Activated CD4-positive, alpha-beta memory T cell treated with anti-CD3 and anti-CD28 coated beads, Interleukin-2, amount 10 ng/mL, durations not matched to agents 7 days and 5 days (primary cell): ENCODE data around the gene FOXE3. TPM values are rescaled to one million over a fixed set of nuclear protein-coding genes. Genes with fewer than 3 reads are reported as not detected.

Experiments used
- CTCF ChIA-PET: fragments of 350-600 bp; sonication (Branson Sonifier 250); formaldehyde crosslinking; loops from one replicate; lab custom pipeline; 2021; ENCODE audit warnings: antibody characterized with exemption, inconsistent platforms; lab: Charles Lee
- POLR2A ChIA-PET: fragments of 350-600 bp; sonication (Branson Sonifier 250); formaldehyde crosslinking; loops from one replicate; lab custom pipeline; 2021; ENCODE audit warnings: antibody characterized with exemption; lab: Charles Lee
- DNase-seq: peaks from one replicate; pipeline ENCODE4 v3.0.0-alpha.2; 2020
- H3K27ac Mint-ChIP-seq: one replicate; pipeline ENCODE4 v1.8.0; 2021; ENCODE audit warnings: mild to moderate bottlenecking, mixed read lengths
- H3K27me3 Mint-ChIP-seq: one replicate; pipeline ENCODE4 v1.8.0; 2021; ENCODE audit warnings: mixed read lengths
- H3K36me3 Mint-ChIP-seq: one replicate; pipeline ENCODE4 v1.8.0; 2021; ENCODE audit warnings: low read depth, mixed read lengths
- H3K4me1 Mint-ChIP-seq: one replicate; pipeline ENCODE4 v1.8.0; 2021; ENCODE audit warnings: mixed read lengths
- H3K4me3 Mint-ChIP-seq: one replicate; pipeline ENCODE4 v1.8.0; 2021; ENCODE audit warnings: mild to moderate bottlenecking, mixed read lengths
- H3K9me3 Mint-ChIP-seq: one replicate; pipeline ENCODE4 v1.8.0; 2021; ENCODE audit warnings: mixed read lengths
- total RNA-seq, 2 experiments: library from RNA; stranded (reverse); gene quantifications; one replicate each; pipeline ENCODE4 v1.2.3, GENCODE V29; 2021

The FOXE3 gene
- total RNA-seq, 2 experiments from 2014 or later: not detected

GRCh38 chr1:47389731-47390130 lies 26.4 kb upstream of the FOXE3 start:
- Mint-ChIP-seq H3K27me3 (peaks cover 6% of the 10 kb centered on the region), H3K27ac (no peak overlapping the region), H3K36me3 (no peaks in the 10 kb centered on the region), H3K4me1 (no peaks in the 10 kb centered on the region), H3K4me3 (no peak overlapping the region), H3K9me3 (no peaks in the 10 kb centered on the region)
- ChIA-PET CTCF (interaction anchor here (1.0 to 3.0 kb wide), 6 partner anchors 16 to 336 kb away, joined by 3 to 12 read pairs (median 6); partner anchors contain the start of gene FOXD2), POLR2A (no interaction called here)
- no peak for DNase-seq

GRCh38 chr1:47390843-47391242 lies 25.2 kb upstream of the FOXE3 start:
- no peak for DNase-seq
- Mint-ChIP-seq H3K9me3 (no peaks in the 10 kb centered on the region), H3K27ac (no peak overlapping the region), H3K4me1 (no peaks in the 10 kb centered on the region), H3K36me3 (no peaks in the 10 kb centered on the region), H3K27me3 (peaks cover 6% of the 10 kb centered on the region), H3K4me3 (no peak overlapping the region)
- CTCF ChIA-PET: interaction anchor here (0.6 kb wide), 1 partner anchor 52 kb away, joined by 3 read pairs; no protein-coding TSS in a partner anchor
- POLR2A ChIA-PET: no interaction called here

DNA sequence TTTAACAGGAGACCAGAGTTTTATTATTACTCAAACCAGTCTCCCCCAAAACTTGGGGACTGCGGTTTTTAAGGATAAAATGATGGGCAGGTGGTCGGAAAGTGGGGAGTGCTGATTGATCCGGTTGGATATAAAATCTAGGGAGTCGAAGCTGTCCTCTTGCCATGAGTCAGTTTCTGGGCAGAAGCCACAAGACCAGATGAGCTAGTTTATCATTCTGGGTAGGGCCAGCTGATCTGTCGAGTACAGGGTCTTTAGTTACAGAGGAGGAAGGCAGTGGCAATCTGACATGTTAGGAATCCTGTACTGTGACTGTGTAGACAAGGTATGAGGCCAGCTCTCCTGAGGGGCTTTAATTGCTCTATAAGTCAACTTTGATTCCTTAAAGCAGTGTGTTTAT lies 22.9 kb upstream of the FOXE3 start:
- H3K27ac Mint-ChIP-seq: no peak overlapping the region
- H3K4me3 Mint-ChIP-seq: no peak overlapping the region
- POLR2A ChIA-PET: no interaction called here
- DNase-seq: no peak
- no peaks in the 10 kb centered on the region for H3K36me3 Mint-ChIP-seq
- H3K9me3 Mint-ChIP-seq: no peaks in the 10 kb centered on the region
- peaks cover 6% of the 10 kb centered on the region for H3K27me3 Mint-ChIP-seq
- CTCF ChIA-PET: no interaction called here
- H3K4me1 Mint-ChIP-seq: no peaks in the 10 kb centered on the region

- H3K27me3 Mint-ChIP-seq: peaks cover 6% of the 10 kb centered on the region
- DNase-seq: no peak
- no peak overlapping the region for H3K4me3 Mint-ChIP-seq
- no peaks in the 10 kb centered on the region for H3K36me3 Mint-ChIP-seq
- no peaks in the 10 kb centered on the region for H3K9me3 Mint-ChIP-seq
- ChIA-PET CTCF (interaction anchor here (1.4 kb wide), 1 partner anchor 331 kb away, joined by 4 read pairs; no protein-coding TSS in a partner anchor), POLR2A (no interaction called here)
- H3K27ac Mint-ChIP-seq: no peak overlapping the region
- H3K4me1 Mint-ChIP-seq: no peaks in the 10 kb centered on the region
Measured at GRCh38 chr1:47395433-47395832, 20.7 kb upstream of the FOXE3 start.

DNA sequence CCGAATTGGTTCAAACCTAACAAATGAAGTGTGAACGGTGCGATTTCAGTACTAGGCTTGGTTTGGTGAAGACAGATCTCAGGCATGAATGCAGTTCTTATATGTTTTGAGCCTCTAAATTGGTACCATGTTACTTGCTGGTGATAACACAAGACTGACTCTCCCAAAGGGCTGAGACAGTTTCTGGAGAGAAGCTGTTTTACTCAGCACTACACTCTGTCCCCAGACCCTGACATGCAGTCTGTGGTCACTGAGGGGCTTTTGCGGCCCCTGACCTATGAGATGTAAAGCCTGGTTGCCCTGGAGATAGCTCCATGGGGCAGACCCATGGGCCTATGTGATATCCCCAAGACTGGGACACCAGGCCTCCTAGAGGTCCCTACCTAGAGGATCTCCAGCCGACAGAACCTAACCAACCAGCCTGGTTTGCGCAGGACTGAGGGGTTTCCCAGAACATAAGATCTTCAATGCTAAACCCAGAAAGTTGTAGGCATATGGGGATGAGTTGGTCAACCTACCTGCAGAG lies 19.4 kb upstream of the FOXE3 start:
- Mint-ChIP-seq H3K27me3 (peaks cover 13% of the 10 kb centered on the region), H3K9me3 (no peaks in the 10 kb centered on the region), H3K36me3 (no peaks in the 10 kb centered on the region), H3K4me1 (no peaks in the 10 kb centered on the region), H3K27ac (no peak overlapping the region), H3K4me3 (no peak overlapping the region)
- DNase-seq: no peak
- ChIA-PET CTCF (no interaction called here), POLR2A (no interaction called here)

DNA sequence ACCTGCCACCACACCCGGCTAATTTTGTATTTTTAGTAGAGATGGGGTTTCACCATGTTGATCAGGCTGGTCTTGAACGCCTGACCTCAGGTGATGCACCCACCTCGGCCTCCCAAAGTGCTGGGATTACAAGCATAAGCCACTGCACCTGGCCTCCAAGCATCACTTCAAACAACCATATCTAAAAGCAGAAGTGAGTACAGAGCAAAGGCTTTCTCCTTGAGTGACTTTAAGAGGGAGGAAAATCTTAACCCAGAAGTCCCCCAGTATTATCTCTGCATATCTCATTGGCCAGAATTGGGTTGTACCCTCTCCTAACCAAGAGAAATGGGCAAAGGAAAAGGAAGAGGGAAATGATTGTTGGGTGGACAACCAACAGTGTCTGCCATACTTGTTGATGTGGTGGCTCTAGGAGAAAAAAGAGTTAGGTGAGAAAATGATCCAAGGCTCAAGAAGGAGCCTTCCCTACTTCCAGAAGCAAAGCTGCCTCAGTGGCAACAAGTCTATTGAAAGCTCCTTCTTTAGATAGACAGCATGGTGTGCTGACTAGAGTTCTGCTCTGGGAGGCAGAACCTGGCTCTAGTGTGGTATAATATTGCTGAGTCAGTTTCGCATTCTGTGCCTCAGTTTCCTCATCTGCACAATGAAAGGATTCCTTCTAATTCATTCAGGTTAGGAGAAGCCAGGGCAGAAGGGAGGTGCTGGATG lies 16.8 kb upstream of the FOXE3 start:
- ChIA-PET CTCF (interaction anchor here (0.8 to 1.9 kb wide), 2 partner anchors 11 to 61 kb away, joined by 3 to 7 read pairs; no protein-coding TSS in a partner anchor), POLR2A (no interaction called here)
- H3K36me3 Mint-ChIP-seq: no peaks in the 10 kb centered on the region
- no peaks in the 10 kb centered on the region for H3K4me1 Mint-ChIP-seq
- peaks cover 10% of the 10 kb centered on the region for H3K27me3 Mint-ChIP-seq
- no peak for DNase-seq
- H3K27ac Mint-ChIP-seq: no peak overlapping the region
- H3K4me3 Mint-ChIP-seq: no peak overlapping the region
- H3K9me3 Mint-ChIP-seq: no peaks in the 10 kb centered on the region

GRCh38 chr1:47399846-47400155 lies 16.3 kb upstream of the FOXE3 start:
- Mint-ChIP-seq H3K4me1 (no peaks in the 10 kb centered on the region), H3K4me3 (no peak overlapping the region), H3K27me3 (peaks cover 10% of the 10 kb centered on the region), H3K36me3 (no peaks in the 10 kb centered on the region), H3K9me3 (no peaks in the 10 kb centered on the region), H3K27ac (no peak overlapping the region)
- CTCF ChIA-PET: interaction anchor here (0.8 kb wide), 1 partner anchor 61 kb away, joined by 3 read pairs; no protein-coding TSS in a partner anchor
- POLR2A ChIA-PET: no interaction called here
- DNase-seq: no peak

GRCh38 chr1:47401761-47402160 lies 14.3 kb upstream of the FOXE3 start:
- Mint-ChIP-seq H3K4me3 (no peak overlapping the region), H3K4me1 (no peaks in the 10 kb centered on the region), H3K36me3 (no peaks in the 10 kb centered on the region), H3K27ac (no peak overlapping the region), H3K9me3 (no peaks in the 10 kb centered on the region), H3K27me3 (peaks cover 16% of the 10 kb centered on the region)
- ChIA-PET CTCF (no interaction called here), POLR2A (no interaction called here)
- DNase-seq: no peak

DNA sequence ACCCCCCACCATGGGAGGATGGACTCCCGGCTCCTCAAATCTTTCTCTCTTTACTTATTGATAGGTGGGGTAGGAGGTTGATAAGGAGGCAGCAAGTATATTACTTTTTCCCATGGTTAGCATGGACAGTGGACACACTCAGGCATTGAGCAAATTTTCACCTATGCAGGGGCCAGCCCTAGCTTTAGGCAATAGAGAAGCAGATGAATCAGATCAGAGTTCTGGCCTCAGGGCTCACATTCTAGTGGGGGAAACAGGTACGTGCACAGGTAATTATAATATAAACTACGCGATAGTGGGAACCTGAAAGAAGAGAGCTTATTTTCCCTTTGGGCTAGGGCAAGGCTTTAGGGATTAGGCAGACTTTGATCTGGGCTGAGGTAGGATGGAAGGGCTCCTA lies 13.5 kb upstream of the FOXE3 start:
- Mint-ChIP-seq H3K4me3 (no peak overlapping the region), H3K4me1 (no peaks in the 10 kb centered on the region), H3K27ac (no peak overlapping the region), H3K36me3 (no peaks in the 10 kb centered on the region), H3K9me3 (no peaks in the 10 kb centered on the region), H3K27me3 (peaks cover 16% of the 10 kb centered on the region)
- no peak for DNase-seq
- POLR2A ChIA-PET: no interaction called here
- CTCF ChIA-PET: no interaction called here

DNA sequence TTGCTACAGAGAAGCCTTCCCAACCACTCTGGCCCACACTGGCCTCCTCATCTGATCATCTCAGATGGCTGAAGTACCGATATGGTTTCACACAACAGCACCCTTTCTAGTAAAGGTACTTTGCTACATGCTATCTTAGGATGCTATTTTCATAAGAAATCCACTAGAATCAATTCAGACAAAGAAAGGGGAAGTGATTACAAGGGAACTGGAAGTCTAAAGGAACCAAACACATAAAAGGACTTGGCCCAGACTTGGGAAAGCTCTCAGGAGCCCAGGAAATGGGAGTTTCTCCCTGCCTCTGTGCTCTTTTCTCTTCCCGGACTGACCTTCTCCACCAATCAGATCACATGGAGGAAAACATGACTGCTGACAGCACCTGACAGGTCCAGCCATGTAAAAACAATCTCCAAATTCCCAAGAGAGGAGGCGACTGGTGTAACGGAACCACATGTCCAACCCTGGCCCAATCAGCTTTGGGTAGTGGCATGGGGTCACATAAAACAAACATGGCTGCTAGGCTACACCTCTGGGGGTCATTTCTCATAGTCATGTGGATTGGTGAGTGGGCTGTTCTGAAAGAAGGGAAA lies 12.7 kb upstream of the FOXE3 start:
- POLR2A ChIA-PET: no interaction called here
- Mint-ChIP-seq H3K9me3 (no peaks in the 10 kb centered on the region), H3K27ac (no peak overlapping the region), H3K4me3 (no peak overlapping the region), H3K36me3 (no peaks in the 10 kb centered on the region), H3K27me3 (peaks cover 16% of the 10 kb centered on the region), H3K4me1 (no peaks in the 10 kb centered on the region)
- CTCF ChIA-PET: no interaction called here
- no peak for DNase-seq

DNA sequence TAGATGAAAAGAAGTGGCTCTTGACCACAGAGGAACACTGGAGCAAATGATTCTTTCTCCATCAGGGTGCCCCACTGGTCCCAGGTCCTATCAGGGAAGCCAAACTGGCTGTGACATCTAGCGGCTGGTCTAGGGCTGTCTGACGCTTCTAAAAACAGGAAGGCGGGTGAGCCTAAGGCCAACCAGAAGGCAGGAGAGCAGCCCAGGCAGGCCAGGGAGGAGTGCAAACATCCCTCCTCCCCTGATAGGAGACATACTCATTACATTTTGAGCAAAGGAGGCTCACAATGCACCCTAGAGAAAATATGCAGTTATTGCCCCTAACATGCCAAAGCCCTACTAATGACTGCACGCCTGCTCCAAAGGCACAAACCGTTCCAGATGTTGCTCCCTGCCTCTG lies 10.4 kb upstream of the FOXE3 start:
- Mint-ChIP-seq H3K4me3 (no peak overlapping the region), H3K36me3 (no peaks in the 10 kb centered on the region), H3K9me3 (no peaks in the 10 kb centered on the region), H3K27me3 (peaks cover 21% of the 10 kb centered on the region), H3K4me1 (no peaks in the 10 kb centered on the region), H3K27ac (no peak overlapping the region)
- ChIA-PET POLR2A (no interaction called here), CTCF (interaction anchor here (0.9 kb wide), 1 partner anchor 32 kb away, joined by 4 read pairs; no protein-coding TSS in a partner anchor)
- no peak for DNase-seq

- ChIA-PET POLR2A (no interaction called here), CTCF (no interaction called here)
- Mint-ChIP-seq H3K4me3 (no peak overlapping the region), H3K9me3 (no peaks in the 10 kb centered on the region), H3K27me3 (peaks cover 11% of the 10 kb centered on the region), H3K36me3 (no peaks in the 10 kb centered on the region), H3K27ac (no peak overlapping the region), H3K4me1 (no peaks in the 10 kb centered on the region)
- no peak for DNase-seq
Measured at GRCh38 chr1:47406966-47407365, 9.1 kb upstream of the FOXE3 start.

GRCh38 chr1:47407481-47407880 lies 8.6 kb upstream of the FOXE3 start:
- Mint-ChIP-seq H3K4me1 (no peaks in the 10 kb centered on the region), H3K36me3 (no peaks in the 10 kb centered on the region), H3K4me3 (no peak overlapping the region), H3K9me3 (no peaks in the 10 kb centered on the region), H3K27me3 (peaks cover 11% of the 10 kb centered on the region), H3K27ac (no peak overlapping the region)
- ChIA-PET POLR2A (no interaction called here), CTCF (no interaction called here)
- DNase-seq: no peak
